Endothelial cell of umbilical vein (primary cell): ENCODE measurements around the gene FZD8. TPM values are rescaled to one million over a fixed set of nuclear protein-coding genes. Genes with fewer than 3 reads are reported as not detected.

ENCODE experiments used
- BruUV-seq: library from RNA; stranded (reverse); fragments of 400-500 nt; replicated peaks from 2 replicates; lab custom pipeline; 2021; lab: Mats Ljungman, UMichigan
- CTCF ChIA-PET: fragments of 300-600, 350-600 bp; sonication (Branson Sonifier 250); formaldehyde crosslinking; loops from one replicate; lab custom pipeline; 2021; ENCODE audit warnings: antibody characterized with exemption, inconsistent platforms; lab: Charles Lee
- POLR2A ChIA-PET: fragments of 300-600, 350-600 bp; sonication (Branson Sonifier 250); formaldehyde crosslinking; loops from one replicate; lab custom pipeline; 2021; ENCODE audit warnings: antibody characterized with exemption, inconsistent platforms; lab: Charles Lee
- DNase-seq: peaks from one replicate; pipeline ENCODE4 v3.0.0-alpha.2; 2011; ENCODE audit warnings: low read depth, low spot score
- FAIRE-seq: peaks from 2 replicates; lab custom pipeline; 2011; peaks lifted over from hg19 to GRCh38; lab: Jason Lieb, UNC
- H2AFZ ChIP-seq: 2 replicates; pipeline ENCODE4 v1.6.0; 2012; ENCODE audit warnings: low read depth, low read length, control low read depth, inconsistent platforms
- H3K27ac ChIP-seq: 2 replicates; pipeline ENCODE4 v1.5.1; 2011; ENCODE audit warnings: low read depth, mild to moderate bottlenecking, control low read depth, low read length, moderate library complexity; ENCODE audit not compliant: insufficient read depth
- H3K27me3 ChIP-seq, 2 experiments: 2 replicates each; pipeline versions ENCODE4 v1.6.0 to v1.6.1; 2011; ENCODE audit warnings: low read length in 2 of 2, mixed read lengths in 1 of 2; ENCODE audit not compliant: control insufficient read depth in 2 of 2, insufficient read depth in 2 of 2
- H3K36me3 ChIP-seq, 2 experiments: 2 replicates in 1 of 2; 3 replicates in 1 of 2; pipeline ENCODE4 v1.5.1; 2011; ENCODE audit warnings: low read length in 2 of 2, mild to moderate bottlenecking in 1 of 2, moderate library complexity in 1 of 2; ENCODE audit not compliant: control insufficient read depth in 2 of 2, insufficient read depth in 2 of 2; ENCODE audit errors: extremely low read depth in 1 of 2
- H3K4me1 ChIP-seq: 3 replicates; pipeline ENCODE4 v1.5.1; 2011; ENCODE audit warnings: mild to moderate bottlenecking, low read length; ENCODE audit not compliant: control insufficient read depth, insufficient read depth; ENCODE audit errors: extremely low read depth
- H3K4me2 ChIP-seq: 2 replicates; pipeline ENCODE4 v1.6.1; 2011; ENCODE audit warnings: low read length, control low read depth, mixed read lengths; ENCODE audit not compliant: insufficient read depth
- H3K4me3 ChIP-seq, 3 experiments: fragments of 200-600 bp in 1 of 3; sonication (generic), shearing (Covaris generic) in 1 of 3; replicated peaks in 1 of 3; 2 replicates each; pipeline ENCODE4 v1.5.1; 2011 to 2016; ENCODE audit warnings: control low read depth in 3 of 3, low read length in 3 of 3, mild to moderate bottlenecking in 2 of 3, inconsistent platforms in 1 of 3, low read depth in 1 of 3, moderate library complexity in 1 of 3; ENCODE audit not compliant: insufficient read depth in 1 of 3
- H3K79me2 ChIP-seq: 2 replicates; pipeline ENCODE4 v1.6.0; 2012; ENCODE audit warnings: low read length, inconsistent platforms; ENCODE audit not compliant: control insufficient read depth, insufficient read depth
- H3K9ac ChIP-seq: replicated peaks from 2 replicates; pipeline ENCODE3; 2011; ENCODE audit warnings: low read length, control low read depth; ENCODE audit not compliant: insufficient read depth; ENCODE audit errors: extremely low read depth
- H3K9me1 ChIP-seq: replicated peaks from 3 replicates; pipeline ENCODE4 v1.6.0; 2011; ENCODE audit warnings: mild to moderate bottlenecking, low read length; ENCODE audit not compliant: control insufficient read depth, insufficient read depth; ENCODE audit errors: extremely low read depth
- H3K9me3 ChIP-seq: replicated peaks from 2 replicates; pipeline ENCODE4 v1.5.1; 2012; ENCODE audit warnings: low read length, inconsistent platforms; ENCODE audit not compliant: control insufficient read depth, insufficient read depth
- H4K20me1 ChIP-seq: replicated peaks from 2 replicates; pipeline ENCODE3; 2011; ENCODE audit warnings: mild to moderate bottlenecking, low read length; ENCODE audit not compliant: control insufficient read depth, insufficient read depth; ENCODE audit errors: extremely low read depth
- CTCF ChIP-seq, 2 donors: IDR thresholded peaks; 1 replicate in 1 of 2; 2 replicates in 1 of 2; pipeline ENCODE4 v1.5.1; 2011; ENCODE audit warnings: low read length in 2 of 2, mild to moderate bottlenecking in 2 of 2, moderate library complexity in 2 of 2, control low read depth in 1 of 2, inconsistent platforms in 1 of 2, low read depth in 1 of 2; ENCODE audit not compliant: insufficient read depth in 1 of 2; ENCODE audit errors: extremely low read depth in 1 of 2
- EZH2 ChIP-seq: IDR thresholded peaks from 2 replicates; pipeline ENCODE4 v1.6.1; 2012; ENCODE audit warnings: borderline replicate concordance, low read depth, mild to moderate bottlenecking, moderate library complexity, low read length, inconsistent platforms; ENCODE audit not compliant: severe bottlenecking
- FOS ChIP-seq: IDR thresholded peaks from 2 replicates; pipeline ENCODE4 v1.6.1; 2011; ENCODE audit warnings: mild to moderate bottlenecking, low read length, moderate library complexity, borderline replicate concordance; ENCODE audit not compliant: insufficient read depth
- MAX ChIP-seq: IDR thresholded peaks from 2 replicates; pipeline ENCODE4 v1.6.1; 2011; ENCODE audit not compliant: insufficient read depth, insufficient read length
- MYC ChIP-seq: IDR thresholded peaks from one replicate; pipeline ENCODE4 v1.6.1; 2011; ENCODE audit warnings: mild to moderate bottlenecking, low read depth, low read length
- POLR2A ChIP-seq: IDR thresholded peaks from 2 replicates; pipeline ENCODE4 v1.6.1; 2012; ENCODE audit warnings: low read depth, mild to moderate bottlenecking, control low read depth, low read length
- dilution Hi-C: fragments of 300-500 bp; cut with MboI; formaldehyde crosslinking; loops from one replicate; pipeline ENCODE4 v1.15.0; 2019; ENCODE audit warnings: low sequenced_read_pairs; ENCODE audit not compliant: extremely low pct_ligation_motif_present
- intact Hi-C: fragments of 100-400 bp; cut with micrococcal nuclease; formaldehyde crosslinking; loops from one replicate; pipeline ENCODE4 v1.10.0; 2022
- polyA plus RNA-seq, 4 experiments: library from polyadenylated mRNA; depleted of rRNA in 3 of 4; stranded (reverse) in 3 of 4; unstranded in 1 of 4; fragments of >200 nt; gene quantifications; 2 replicates each; pipeline versions ENCODE4 v1.2.1 to v1.2.3, GENCODE V29; 2011 to 2012; ENCODE audit warnings: missing spikeins in 1 of 4
- total RNA-seq: library from RNA; stranded (reverse); gene quantifications from 2 replicates; pipeline ENCODE4 v1.2.3, GENCODE V29; 2021

Gene FZD8
- total and polyA plus RNA-seq, 2 donors (not counting 3 experiments of a cell fraction or from before 2014, with no cell fraction given) = 6.2 to 11.1 TPM

GRCh38 chr10:35594115-35595079 is 47.7 kb downstream of the FZD8 start:
- dilution Hi-C loops (no loop called here), intact Hi-C loops (no loop called here)
- TF ChIP-seq CTCF (IDR thresholded peaks at IDR 0.05; ENCODE audit: extremely low read depth in 1 of 2, insufficient read depth in 1 of 2, low read depth in 1 of 2, low read length in 2 of 2) (no peak), EZH2 (no peak), MYC (no peak), FOS (no peak), POLR2A (no peak), MAX (no peak)
- ChIA-PET CTCF (interaction anchor here (0.7 to 2.1 kb wide), 2 partner anchors 19 to 479 kb away, joined by 3 to 5 read pairs; no protein-coding TSS in a partner anchor), POLR2A (no interaction called here)
- H3K27me3 ChIP-seq = peaks cover 3 to 11% of the 10 kb centered on the region in 2 experiments
- H3K9ac ChIP-seq = no peak overlapping the region
- no peak overlapping the region for H2AFZ ChIP-seq
- H3K27ac ChIP-seq = no peak overlapping the region
- no peaks in the 10 kb centered on the region for H3K79me2 ChIP-seq
- H3K4me1 ChIP-seq = no peaks in the 10 kb centered on the region
- no peak for FAIRE-seq
- no TSS peak for BruUV-seq
- no peaks in the 10 kb centered on the region for H4K20me1 ChIP-seq
- H3K36me3 ChIP-seq = no peaks in the 10 kb centered on the region
- H3K9me3 ChIP-seq = no peaks in the 10 kb centered on the region
- no peak for DNase-seq
- no peak overlapping the region for H3K4me2 ChIP-seq
- H3K9me1 ChIP-seq = no peaks in the 10 kb centered on the region
- H3K4me3 ChIP-seq = no peak overlapping the region
